ENCODE measurements around the gene PGAM2.

Gene PGAM2

GRCh38 chr7:44080686-44081265, 15.4 kb upstream of the PGAM2 start:
- no peak for ATAC-seq
- TF ChIP-seq CREB5 (CRISPR knock-in tag; IDR thresholded peaks at IDR 0.05; ENCODE audit: low read depth) (no peak), BACH2 (CRISPR knock-in tag; IDR thresholded peaks at IDR 0.05; ENCODE audit: borderline replicate concordance) (no peak), POU6F1 (CRISPR knock-in tag; IDR thresholded peaks at IDR 0.05; ENCODE audit: borderline replicate concordance, low read depth) (no peak), TOX (CRISPR knock-in tag; IDR thresholded peaks at IDR 0.05; ENCODE audit: borderline replicate concordance) (no peak), ARNTL (CRISPR knock-in tag; IDR thresholded peaks at IDR 0.05; ENCODE audit: borderline replicate concordance, low read depth) (no peak), TSHZ2 (CRISPR knock-in tag; IDR thresholded peaks at IDR 0.05) (no peak), PATZ1 (CRISPR knock-in tag; IDR thresholded peaks at IDR 0.05; ENCODE audit: borderline replicate concordance) (no peak), ZNF8 (CRISPR knock-in tag; IDR thresholded peaks at IDR 0.05) (no peak), TCF4 (CRISPR knock-in tag; IDR thresholded peaks at IDR 0.05; ENCODE audit: borderline replicate concordance) (no peak), CSRNP3 (CRISPR knock-in tag; IDR thresholded peaks at IDR 0.05) (no peak), ESRRG (CRISPR knock-in tag; IDR thresholded peaks at IDR 0.05) (no peak), SNAI2 (CRISPR knock-in tag; IDR thresholded peaks at IDR 0.05) (no peak), CSDC2 (CRISPR knock-in tag; IDR thresholded peaks at IDR 0.05) (no peak), ZNF565 (CRISPR knock-in tag; conservative IDR thresholded peaks at IDR 0.05; ENCODE audit: low read depth) (no peak), ZNF70 (CRISPR knock-in tag; IDR thresholded peaks at IDR 0.05) (no peak), OSR1 (CRISPR knock-in tag; IDR thresholded peaks at IDR 0.05) (no peak), RARB (CRISPR knock-in tag; IDR thresholded peaks at IDR 0.05) (no peak), ISL1 (CRISPR knock-in tag; IDR thresholded peaks at IDR 0.05) (no peak), ZFP30 (CRISPR knock-in tag; IDR thresholded peaks at IDR 0.05) (no peak), GLIS3 (CRISPR knock-in tag; IDR thresholded peaks at IDR 0.05) (no peak)

- ATAC-seq, result no peak
- no peak for TF ChIP-seq ZC3H10 (CRISPR knock-in tag; IDR thresholded peaks at IDR 0.05)
- no peak for TF ChIP-seq ZNF70 (CRISPR knock-in tag; IDR thresholded peaks at IDR 0.05)
- no peak for TF ChIP-seq ZFP3 (CRISPR knock-in tag; IDR thresholded peaks at IDR 0.05)
- TF ChIP-seq TOX (CRISPR knock-in tag; IDR thresholded peaks at IDR 0.05; ENCODE audit: borderline replicate concordance), result no peak
- no peak for TF ChIP-seq CREB5 (CRISPR knock-in tag; IDR thresholded peaks at IDR 0.05; ENCODE audit: low read depth)
- TF ChIP-seq BACH2 (CRISPR knock-in tag; IDR thresholded peaks at IDR 0.05; ENCODE audit: borderline replicate concordance), result no peak
- TF ChIP-seq ZFP30 (CRISPR knock-in tag; IDR thresholded peaks at IDR 0.05), result no peak
- no peak for TF ChIP-seq CSRNP3 (CRISPR knock-in tag; IDR thresholded peaks at IDR 0.05)
- TF ChIP-seq TCF4 (CRISPR knock-in tag; IDR thresholded peaks at IDR 0.05; ENCODE audit: borderline replicate concordance), result no peak
- no peak for TF ChIP-seq POU6F1 (CRISPR knock-in tag; IDR thresholded peaks at IDR 0.05; ENCODE audit: borderline replicate concordance, low read depth)
- no peak for TF ChIP-seq PATZ1 (CRISPR knock-in tag; IDR thresholded peaks at IDR 0.05; ENCODE audit: borderline replicate concordance)
- no peak for TF ChIP-seq ESRRG (CRISPR knock-in tag; IDR thresholded peaks at IDR 0.05)
- no peak for TF ChIP-seq RARB (CRISPR knock-in tag; IDR thresholded peaks at IDR 0.05)
- no peak for TF ChIP-seq ISL1 (CRISPR knock-in tag; IDR thresholded peaks at IDR 0.05)
These were observed 14.8 kb upstream of the PGAM2 start for GRCh38 chr7:44080118-44080517.

Data from SK-N-SH treated with all-trans-retinoic acid at 6 μM for 48 hours (cell line).